DMS153 (cell line): Measurements from ENCODE around the gene FAM107A.
"Not testable (repeated sequence)": the region's sequence is repeated elsewhere in the genome, so short reads cannot be mapped to it uniquely, and the experiment has no call there.

Experiments used
- DNase-seq: peaks from one replicate; lab custom pipeline; 2025; lab: John Stamatoyannopoulos, UW

FAM107A gene

GRCh38 chr3:58535531-58536500 lies 41.4 kb downstream of the FAM107A start:
- DNase-seq = no peak

DNA sequence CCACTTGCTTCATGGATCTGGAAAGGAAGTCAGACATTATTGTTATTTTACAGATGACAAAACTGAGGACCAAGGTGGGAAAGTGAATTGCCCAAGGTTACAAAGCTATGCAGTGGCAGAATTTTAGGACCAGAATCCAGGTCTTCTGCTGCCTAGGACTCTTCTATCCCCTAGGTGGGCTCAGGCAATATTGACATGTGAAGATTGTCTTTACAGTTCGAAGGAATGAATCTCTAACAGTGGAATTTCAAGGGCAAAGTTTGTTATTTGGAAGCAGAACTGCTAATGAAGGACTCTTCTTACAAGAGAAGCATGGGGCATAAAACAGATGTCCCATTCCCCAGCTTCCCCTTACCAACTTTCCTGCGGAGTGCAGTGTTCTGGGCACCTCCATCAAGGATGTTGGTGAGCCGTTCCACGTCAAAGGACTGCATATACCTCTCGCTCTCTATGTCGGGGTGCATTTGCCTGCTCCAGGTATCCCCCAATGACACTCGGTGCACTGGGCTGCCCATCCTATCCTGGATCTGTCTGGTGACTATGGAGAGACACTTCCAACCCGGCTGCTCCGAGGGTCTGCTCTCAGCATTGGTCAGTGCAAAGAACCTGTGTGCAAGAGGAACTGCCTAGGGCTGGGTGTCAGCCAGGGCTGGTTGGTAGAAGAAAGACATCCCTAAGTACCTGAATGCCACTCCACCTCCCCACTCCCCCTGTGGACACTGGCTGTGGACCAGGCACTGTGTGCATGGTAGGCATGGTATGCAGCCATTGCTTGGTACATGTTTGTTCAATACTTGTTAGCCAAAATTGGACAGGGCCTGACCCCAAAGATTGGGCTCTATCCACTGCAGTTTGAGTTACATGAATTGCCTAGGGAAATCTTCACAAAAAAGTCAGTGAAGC lies 42.3 kb downstream of the FAM107A start:
- DNase-seq = no peak

GRCh38 chr3:58532794-58533220 lies 44.4 kb downstream of the FAM107A start:
- no peak for DNase-seq

DNA sequence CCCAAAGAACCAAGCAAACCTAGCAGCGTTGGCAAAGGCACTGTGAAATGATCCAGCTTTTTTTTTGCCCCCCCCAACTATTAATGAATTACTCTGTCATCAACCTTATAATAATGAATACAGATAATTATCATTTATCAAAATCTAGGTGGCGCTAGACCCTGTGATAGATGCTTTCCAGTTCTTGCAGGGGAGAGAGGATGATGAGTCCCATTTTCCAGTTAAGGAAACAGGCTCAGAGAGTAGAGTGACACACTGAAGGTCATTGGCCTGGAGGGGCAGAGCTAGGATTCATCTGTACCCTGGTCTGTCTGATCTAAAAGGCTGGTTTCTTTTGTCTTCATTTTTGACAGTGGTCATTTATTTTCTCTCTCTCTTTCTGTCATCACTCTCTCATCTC lies 45.2 kb downstream of the FAM107A start:
- no peak for DNase-seq

DNA sequence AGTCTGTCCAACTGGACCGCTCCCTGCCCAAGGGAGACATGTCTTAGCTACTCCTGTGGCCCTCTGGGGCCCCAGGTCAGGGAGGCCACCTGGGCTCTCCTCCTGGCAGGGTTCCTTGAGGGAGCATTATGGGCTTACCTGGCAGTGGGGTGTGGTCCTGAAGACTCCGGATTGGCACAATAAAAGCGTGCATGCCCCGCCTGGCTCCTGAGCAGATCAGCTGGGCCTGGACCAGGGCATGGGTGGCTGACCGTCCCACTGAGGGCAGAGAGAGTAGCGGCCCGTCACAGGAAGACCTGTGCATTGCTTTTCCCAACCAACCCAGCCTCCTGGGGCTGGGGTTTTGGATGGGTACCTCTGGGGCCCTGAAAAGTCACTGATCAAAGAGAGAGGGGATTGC lies 45.6 kb downstream of the FAM107A start:
- no peak for DNase-seq

DNA sequence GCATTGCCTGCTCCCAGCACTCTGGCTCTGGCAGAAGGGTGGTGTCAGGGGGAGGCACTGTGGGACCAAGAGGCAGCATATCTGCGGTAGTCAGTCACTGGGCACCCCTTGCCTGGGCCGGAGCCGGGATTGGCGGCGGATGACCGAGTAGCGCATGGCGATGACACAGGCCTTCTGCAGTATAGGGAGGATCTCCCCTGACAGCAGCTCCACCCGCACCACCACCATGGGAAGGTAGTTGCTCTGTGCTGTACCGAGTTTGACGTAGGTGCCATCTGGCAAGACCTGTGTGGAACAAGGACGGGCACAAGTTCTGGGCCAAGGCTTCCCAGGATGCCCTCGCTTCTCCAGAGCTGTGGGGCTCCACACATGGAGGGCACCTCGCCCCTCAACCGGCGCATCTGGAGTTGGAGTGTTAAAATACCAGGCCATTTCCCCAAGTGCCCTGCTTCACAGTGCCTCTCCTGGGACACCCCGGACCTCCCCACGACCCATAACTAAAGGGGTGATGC lies 46.8 kb downstream of the FAM107A start:
- DNase-seq = no peak

- DNase-seq = no peak
Observed at GRCh38 chr3:58529516-58530353, 47.5 kb downstream of the FAM107A start.

GRCh38 chr3:58528629-58529028 lies 48.6 kb downstream of the FAM107A start:
- peak; percentile 16 for DNase-seq

- not testable (repeated sequence) for DNase-seq
Observed at GRCh38 chr3:58527440-58527839, 49.8 kb downstream of the FAM107A start.

DNA sequence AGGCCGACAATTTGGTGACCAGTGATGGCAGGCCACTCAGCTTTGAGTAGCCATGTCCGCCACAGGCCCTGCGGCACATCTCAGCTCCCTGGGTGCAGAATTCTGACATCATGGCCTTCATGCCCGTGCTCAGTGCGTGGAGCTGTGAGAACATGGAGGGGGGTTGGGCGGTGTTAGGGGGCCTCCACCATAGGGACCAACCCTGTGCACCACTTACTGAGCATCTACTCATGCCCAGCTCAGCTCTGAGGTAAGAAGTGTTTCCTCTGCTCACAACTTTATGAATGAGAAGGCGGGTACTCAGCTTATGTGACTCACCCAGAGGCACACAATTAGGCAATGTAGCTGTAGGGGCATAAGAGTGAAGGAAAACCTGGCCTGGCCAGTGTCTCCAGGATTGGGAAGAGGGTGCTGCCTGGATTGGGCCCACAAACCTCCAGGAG lies 50.7 kb downstream of the FAM107A start:
- no peak for DNase-seq

- DNase-seq = no peak
Observed at GRCh38 chr3:58524326-58524888, 52.8 kb downstream of the FAM107A start.

DNA sequence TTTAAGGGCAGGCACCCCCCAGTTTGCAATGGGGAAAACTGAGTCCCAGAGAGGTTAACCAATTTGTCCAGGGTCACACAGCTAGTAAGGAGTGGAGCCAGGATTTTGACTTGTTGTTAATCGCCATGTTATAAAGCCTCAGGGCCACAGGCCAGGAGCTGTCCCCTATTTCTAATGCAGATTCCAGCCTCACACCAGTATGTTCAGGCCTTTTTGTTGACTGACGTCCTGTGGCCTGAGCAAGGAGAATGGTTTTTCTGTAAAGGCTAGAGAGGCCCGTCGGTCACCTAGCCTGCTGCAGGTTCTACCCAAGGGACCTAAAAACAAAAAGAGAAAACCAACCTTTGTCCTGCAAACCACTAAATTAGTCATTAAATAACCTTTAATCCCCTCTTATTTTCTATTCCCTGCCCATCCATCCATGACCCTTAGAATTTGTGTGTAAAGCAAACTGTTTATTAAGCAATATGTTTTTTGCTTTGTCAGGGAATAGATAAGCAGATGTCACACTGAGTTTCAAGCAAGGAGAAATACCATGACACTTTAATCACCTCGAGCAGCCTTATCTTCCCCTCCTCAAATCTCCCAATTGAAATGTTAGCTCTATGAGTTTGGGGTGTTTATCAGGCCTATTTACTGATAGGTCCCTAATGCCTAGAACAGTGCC lies 54.3 kb downstream of the FAM107A start:
- DNase-seq = no peak

- no peak for DNase-seq
Observed at GRCh38 chr3:58521917-58522631, 55.1 kb downstream of the FAM107A start.

DNA sequence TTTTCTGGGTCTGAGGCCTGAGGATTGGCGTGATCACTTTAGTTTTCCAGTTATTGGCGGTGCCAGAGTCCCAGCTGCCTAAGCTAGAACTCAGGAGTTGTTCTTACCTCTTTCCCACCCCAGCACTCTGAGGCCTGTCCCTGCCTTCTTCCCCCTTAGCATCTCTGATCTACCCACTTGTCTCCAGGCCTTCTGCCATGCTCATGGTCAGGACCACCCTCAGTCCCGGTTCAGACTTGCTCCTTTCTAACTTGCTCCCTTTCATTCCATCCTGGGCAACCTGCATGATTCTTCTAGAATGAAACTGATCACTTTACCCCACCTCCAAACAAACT lies 55.9 kb downstream of the FAM107A start:
- DNase-seq = no peak

GRCh38 chr3:58520403-58521335 lies 56.5 kb downstream of the FAM107A start:
- DNase-seq = no peak

DNA sequence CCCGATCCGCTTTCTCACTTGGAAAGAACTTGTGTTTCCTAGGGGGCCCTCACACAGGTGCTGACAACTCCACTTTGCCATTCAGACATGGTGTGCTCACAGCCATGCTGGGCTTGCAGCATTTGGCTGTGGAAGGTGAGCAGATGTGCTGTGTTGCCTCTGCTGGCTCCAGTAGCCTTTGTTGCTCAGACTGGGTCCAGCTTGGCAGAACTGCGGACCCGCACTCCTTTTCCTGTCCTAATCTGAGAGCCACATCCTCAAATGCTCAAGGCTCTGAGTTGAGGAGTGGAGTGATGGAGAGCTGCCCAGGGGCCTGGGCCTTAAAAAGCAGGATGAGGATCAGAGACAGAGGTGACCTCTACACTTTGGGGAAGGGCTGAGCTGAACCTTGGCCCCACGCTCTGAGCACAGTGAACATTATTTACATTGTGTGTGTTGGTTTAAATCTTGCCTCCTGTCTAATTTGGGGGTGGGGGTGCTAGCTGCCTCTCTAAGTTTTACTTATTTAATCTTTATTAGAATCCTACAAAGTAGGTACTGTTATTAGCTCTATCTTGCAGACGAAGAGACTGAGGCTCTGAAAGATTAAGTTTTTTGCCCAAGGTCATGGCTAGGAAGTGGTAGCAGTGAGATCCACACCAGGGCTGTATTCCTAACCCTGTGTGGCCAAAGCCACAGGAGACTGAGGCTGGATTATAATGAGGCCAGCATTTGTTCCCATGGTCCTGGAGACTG lies 57.4 kb downstream of the FAM107A start:
- no peak for DNase-seq

DNA sequence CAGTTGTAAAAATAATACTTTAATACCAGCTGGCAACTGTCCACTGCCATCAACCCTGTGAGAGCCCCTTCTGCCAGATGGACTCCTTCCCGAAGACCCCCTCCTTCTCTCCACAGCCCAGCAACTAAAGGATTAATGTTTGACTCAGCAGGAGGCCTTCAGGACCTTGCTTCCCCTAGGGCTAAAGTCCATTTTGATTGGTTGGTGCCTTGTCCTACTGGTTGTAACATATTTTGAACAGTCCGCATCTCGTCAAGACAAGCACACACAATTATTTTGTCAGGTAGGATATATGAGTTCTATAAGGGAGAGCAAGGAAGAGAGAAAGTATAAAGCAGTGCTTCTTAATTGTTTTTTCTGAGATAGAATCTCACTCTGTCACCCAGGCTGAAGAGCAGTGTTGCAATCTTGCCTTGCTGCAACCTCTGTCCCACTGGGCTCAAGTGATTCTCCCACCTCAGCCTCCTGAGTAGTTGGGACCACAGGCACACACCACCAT lies 58.9 kb downstream of the FAM107A start:
- no peak for DNase-seq

GRCh38 chr3:58514405-58514804 lies 62.8 kb downstream of the FAM107A start:
- DNase-seq = no peak
